CD14-positive monocyte (primary cell): ENCODE data around the gene SMIM22. TPM values are rescaled to one million over a fixed set of nuclear protein-coding genes. Genes with fewer than 3 reads are reported as not detected.

Source experiments
- DNase-seq, 3 donors: peaks; one replicate each; pipeline ENCODE4 v3.0.0-alpha.2; 2011 to 2022
- H2AFZ ChIP-seq: 2 replicates; pipeline ENCODE4 v1.6.0; 2012; ENCODE audit warnings: mild to moderate bottlenecking, low read depth, low read length, inconsistent platforms; ENCODE audit not compliant: insufficient read depth, poor library complexity, severe bottlenecking
- H3K27ac ChIP-seq, 2 donors: 1 replicate in 1 of 2; 2 replicates in 1 of 2; pipeline ENCODE4 v1.5.1; 2012 to 2013; ENCODE audit warnings: low read length in 2 of 2, control low read depth in 1 of 2, inconsistent platforms in 1 of 2, low read depth in 1 of 2, mild to moderate bottlenecking in 1 of 2
- H3K27me3 ChIP-seq, 2 donors: one replicate each; pipeline versions ENCODE4 v1.6.0 to v1.6.1; 2011 to 2013; ENCODE audit warnings: low read length in 2 of 2; ENCODE audit not compliant: control insufficient read depth in 2 of 2, insufficient read depth in 2 of 2
- H3K36me3 ChIP-seq, 2 donors: replicated peaks in 1 of 2; 1 replicate in 1 of 2; 2 replicates in 1 of 2; pipeline versions ENCODE4 v1.5.1 to v1.6.1; 2012 to 2013; ENCODE audit warnings: low read length in 2 of 2, control low read depth in 1 of 2, inconsistent platforms in 1 of 2, mild to moderate bottlenecking in 1 of 2; ENCODE audit not compliant: insufficient read depth in 2 of 2, control insufficient read depth in 1 of 2
- H3K4me1 ChIP-seq, 2 donors: 1 replicate in 1 of 2; 2 replicates in 1 of 2; pipeline versions ENCODE4 v1.5.1 to v1.6.1; 2012 to 2013; ENCODE audit warnings: low read length in 2 of 2, control low read depth in 1 of 2, inconsistent platforms in 1 of 2, mild to moderate bottlenecking in 1 of 2, moderate library complexity in 1 of 2; ENCODE audit not compliant: insufficient read depth in 2 of 2, control insufficient read depth in 1 of 2
- H3K4me2 ChIP-seq: replicated peaks from 2 replicates; pipeline ENCODE3; 2012; ENCODE audit warnings: low read length, moderate library complexity, mild to moderate bottlenecking; ENCODE audit not compliant: poor library complexity, severe bottlenecking; ENCODE audit errors: extremely low read depth
- H3K4me3 ChIP-seq, 3 experiments: fragments of 200-600 bp in 1 of 3; sonication (generic) in 1 of 3; replicated peaks in 1 of 3; 1 replicate in 2 of 3; 2 replicates in 1 of 3; pipeline ENCODE4 v1.5.1; 2011 to 2013; ENCODE audit warnings: low read length in 3 of 3, mild to moderate bottlenecking in 3 of 3, control low read depth in 2 of 3, low read depth in 2 of 3, inconsistent platforms in 1 of 3, moderate library complexity in 1 of 3
- H3K79me2 ChIP-seq: 2 replicates; pipeline ENCODE4 v1.6.0; 2012; ENCODE audit warnings: mild to moderate bottlenecking, control low read depth, inconsistent platforms, low read length, moderate library complexity; ENCODE audit not compliant: insufficient read depth
- H3K9ac ChIP-seq: 2 replicates; pipeline ENCODE4 v1.6.0; 2017; ENCODE audit warnings: low read length, mild to moderate bottlenecking; ENCODE audit not compliant: insufficient read depth, poor library complexity, severe bottlenecking
- H3K9me3 ChIP-seq, 2 donors: replicated peaks in 1 of 2; 1 replicate in 1 of 2; 2 replicates in 1 of 2; pipeline versions ENCODE4 v1.5.1 to v1.6.1; 2012 to 2013; ENCODE audit warnings: low read length in 2 of 2, control low read depth in 1 of 2; ENCODE audit not compliant: control insufficient read depth in 1 of 2, insufficient read depth in 1 of 2
- H4K20me1 ChIP-seq: 2 replicates; pipeline ENCODE4 v1.6.0; 2012; ENCODE audit warnings: mild to moderate bottlenecking, low read length, control low read depth, moderate library complexity; ENCODE audit not compliant: insufficient read depth
- H3K27ac Mint-ChIP-seq, 7 donors: one replicate each; pipeline ENCODE4 v1.8.0; 2020; ENCODE audit warnings: mild to moderate bottlenecking in 7 of 7, mixed read lengths in 7 of 7, moderate library complexity in 6 of 7, inconsistent platforms in 2 of 7
- H3K27me3 Mint-ChIP-seq, 3 donors: one replicate each; pipeline ENCODE4 v1.8.0; 2021 to 2022; ENCODE audit warnings: low read depth in 3 of 3, mild to moderate bottlenecking in 3 of 3, mixed read lengths in 3 of 3, moderate library complexity in 3 of 3, inconsistent platforms in 1 of 3
- H3K36me3 Mint-ChIP-seq, 2 donors: one replicate each; pipeline ENCODE4 v1.8.0; 2020; ENCODE audit warnings: mixed read lengths in 2 of 2, inconsistent platforms in 1 of 2, mild to moderate bottlenecking in 1 of 2
- H3K4me1 Mint-ChIP-seq: one replicate; pipeline ENCODE4 v1.8.0; 2020; ENCODE audit warnings: mild to moderate bottlenecking, mixed read lengths
- H3K4me3 Mint-ChIP-seq, 2 donors: one replicate each; pipeline ENCODE4 v1.8.0; 2020; ENCODE audit warnings: mild to moderate bottlenecking in 2 of 2, mixed read lengths in 2 of 2, moderate library complexity in 1 of 2
- H3K9me3 Mint-ChIP-seq, 7 donors: one replicate each; pipeline ENCODE4 v1.8.0; 2020 to 2022; ENCODE audit warnings: mixed read lengths in 7 of 7, mild to moderate bottlenecking in 6 of 7, moderate library complexity in 6 of 7, inconsistent platforms in 2 of 7
- CTCF ChIP-seq: fragments of 200-600 bp; IDR thresholded peaks from one replicate; pipeline ENCODE4 v1.8.0; 2022; ENCODE audit warnings: antibody characterized with exemption, mild to moderate bottlenecking
- WGBS: methylation state at CpG from one replicate; pipeline ENCODE4 v1.1.5; 2013; ENCODE audit warnings: missing lambda C conversion rate; ENCODE audit not compliant: insufficient coverage; 5-methylcytosine and 5-hydroxymethylcytosine counted together
- intact Hi-C, 2 donors: fragments of 100-400 bp; cut with micrococcal nuclease; formaldehyde crosslinking; loops; one replicate each; pipeline versions ENCODE4 v1.15.0 to v1.15.1; 2023
- polyA plus RNA-seq, 3 donors: library from polyadenylated mRNA; depleted of rRNA in 1 of 3; unstranded in 2 of 3; stranded (reverse) in 1 of 3; fragments of 300-500 nt in 2 of 3; fragments of >200 nt in 1 of 3; fragmentation: Illumina TruSeq in 2 of 3; gene quantifications; 1 replicate in 2 of 3; 2 replicates in 1 of 3; pipeline ENCODE4 v1.2.3, GENCODE V29; 2012 to 2021

SMIM22 gene
- polyA plus RNA-seq, 3 donors: not detected

GRCh38 chr16:4790871-4791270 is 4.3 kb upstream of the SMIM22 start:
- WGBS: 75% methylated on average over 4 of the region's 10 CpGs
- intact Hi-C loops: no loop called here
- H3K9me3 Mint-ChIP-seq: peaks cover 0 to 2% (median 0%) of the 10 kb centered on the region in 7 donors

GRCh38 chr16:4792951-4793513 is 2.1 kb upstream of the SMIM22 start:
- H3K36me3 Mint-ChIP-seq: peaks cover 11 to 27% of the 10 kb centered on the region in 2 donors
- H3K4me3 Mint-ChIP-seq: no peak overlapping the region
- peak overlapping the region in 1 of 7 donors; percentile 65 for H3K27ac Mint-ChIP-seq
- Histone ChIP-seq H3K9ac (no peak overlapping the region), H3K27ac (no peak overlapping the region), H3K4me1 (no peaks in the 10 kb centered on the region), H3K79me2 (no peaks in the 10 kb centered on the region), H3K4me2 (no peak overlapping the region), H3K4me3 (no peak overlapping the region), H3K27me3 (no peaks in the 10 kb centered on the region), H3K9me3 (no peaks in the 10 kb centered on the region), H2AFZ (no peak overlapping the region), H3K36me3 (peaks cover 24% of the 10 kb centered on the region in 2 donors), H4K20me1 (no peaks in the 10 kb centered on the region)
- no peak for TF ChIP-seq CTCF
- DNase-seq: no peak
- H3K27me3 Mint-ChIP-seq: peaks cover 0 to 6% (median 4%) of the 10 kb centered on the region in 3 donors
- peaks cover 3% of the 10 kb centered on the region for H3K4me1 Mint-ChIP-seq
- H3K9me3 Mint-ChIP-seq: peaks cover 0 to 2% (median 0%) of the 10 kb centered on the region in 7 donors
- intact Hi-C loops: no loop called here
- 87% methylated on average over 7 of the region's 13 CpGs for WGBS

More at GRCh38 chr16:4790871-4791270, 4.3 kb upstream of the SMIM22 start:
- H3K4me2 ChIP-seq: no peak overlapping the region
- peak in 1 of 3 donors; percentile 35 for DNase-seq
- no peaks in the 10 kb centered on the region for H3K27me3 ChIP-seq
- H3K79me2 ChIP-seq: no peaks in the 10 kb centered on the region
- Mint-ChIP-seq H3K4me3 (no peak overlapping the region), H3K36me3 (peaks cover 0 to 6% of the 10 kb centered on the region in 2 donors), H3K27me3 (peaks cover 0 to 7% (median 5%) of the 10 kb centered on the region in 3 donors), H3K4me1 (peaks cover 3% of the 10 kb centered on the region), H3K27ac (no peak overlapping the region)
- H2AFZ ChIP-seq: no peak overlapping the region
- no peak overlapping the region for H3K4me3 ChIP-seq
- H3K27ac ChIP-seq: no peak overlapping the region
- H3K4me1 ChIP-seq: no peaks in the 10 kb centered on the region
- no peaks in the 10 kb centered on the region for H4K20me1 ChIP-seq
- H3K9ac ChIP-seq: no peak overlapping the region
- TF ChIP-seq CTCF: no peak
- no peaks in the 10 kb centered on the region for H3K9me3 ChIP-seq
- peaks cover 4 to 5% of the 10 kb centered on the region in 2 donors for H3K36me3 ChIP-seq
